HL-60 (cell line): ENCODE measurements around the gene ERH.
"Not testable (repeated sequence)": the region's sequence is repeated elsewhere in the genome, so short reads cannot be mapped to it uniquely, and the experiment has no call there.

Experiments
- DNase-seq, 2 experiments: peaks; one replicate each; pipeline ENCODE4 v3.0.0-alpha.2; 2010 to 2020; ENCODE audit warnings: low read depth in 1 of 2, low spot score in 1 of 2
- H3K27ac ChIP-seq: fragments of 250-450 bp; sonication (Bioruptor Pico); replicated peaks from 2 replicates; pipeline ENCODE4 v1.5.1; 2020; ENCODE audit warnings: mild to moderate bottlenecking, moderate library complexity
- H3K27me3 ChIP-seq: fragments of 250-450 bp; sonication (Bioruptor Pico); 2 replicates; pipeline ENCODE4 v1.5.1; 2021; ENCODE audit warnings: mild to moderate bottlenecking, moderate library complexity; ENCODE audit not compliant: insufficient read depth, poor library complexity, severe bottlenecking
- H3K4me3 ChIP-seq: replicated peaks from 2 replicates; pipeline ENCODE4 v1.5.1; 2011; ENCODE audit warnings: mild to moderate bottlenecking, control low read depth, low read length; ENCODE audit not compliant: insufficient read depth
- CTCF ChIP-seq: IDR thresholded peaks from one replicate; pipeline ENCODE4 v1.5.1; 2011; ENCODE audit warnings: low read length, control low read depth, inconsistent platforms; ENCODE audit not compliant: insufficient read depth
- GABPA ChIP-seq: IDR thresholded peaks from 2 replicates; pipeline ENCODE4 v1.6.1; 2012; ENCODE audit warnings: low read depth
- POLR2AphosphoS5 ChIP-seq: IDR thresholded peaks from 2 replicates; pipeline ENCODE4 v1.6.1; 2012; ENCODE audit warnings: low read depth
- REST ChIP-seq: IDR thresholded peaks from 2 replicates; pipeline ENCODE4 v1.6.1; 2012; ENCODE audit warnings: low read depth; ENCODE audit not compliant: insufficient replicate concordance
- SPI1 ChIP-seq: IDR thresholded peaks from 2 replicates; pipeline ENCODE4 v1.6.1; 2012; ENCODE audit warnings: low read depth, mild to moderate bottlenecking, borderline replicate concordance

The ERH gene

GRCh38 chr14:69391400-69391799 lies 6.7 kb downstream of the ERH start:
- not testable (repeated sequence) for H3K27me3 ChIP-seq, DNase-seq, H3K27ac ChIP-seq, H3K4me3 ChIP-seq

GRCh38 chr14:69387311-69387710 lies 10.8 kb downstream of the ERH start:
- H3K27me3 ChIP-seq, result no peaks in the 10 kb centered on the region
- no peak overlapping the region for H3K27ac ChIP-seq
- H3K4me3 ChIP-seq, result no peak overlapping the region
- DNase-seq, result no peak
- TF ChIP-seq REST (no peak), SPI1 (no peak)

- no peak for TF ChIP-seq POLR2AphosphoS5
- Histone ChIP-seq H3K27ac (no peak overlapping the region), H3K4me3 (no peak overlapping the region), H3K27me3 (no peaks in the 10 kb centered on the region)
- no peak for DNase-seq
These were observed 19.8 kb downstream of the ERH start for GRCh38 chr14:69378274-69378673.

GRCh38 chr14:69376439-69376838 lies 21.7 kb downstream of the ERH start:
- Histone ChIP-seq H3K4me3 (no peak overlapping the region), H3K27me3 (no peaks in the 10 kb centered on the region), H3K27ac (peak overlapping the region; percentile 35)
- DNase-seq, result peak; percentile 33 to 62
- TF ChIP-seq SPI1 (no peak), POLR2AphosphoS5 (no peak), GABPA (no peak), CTCF (no peak), REST (no peak)

GRCh38 chr14:69375722-69376121 lies 22.4 kb downstream of the ERH start:
- Histone ChIP-seq H3K27me3 (no peaks in the 10 kb centered on the region), H3K27ac (no peak overlapping the region), H3K4me3 (no peak overlapping the region)
- TF ChIP-seq REST, result no peak
- no peak for TF ChIP-seq CTCF
- no peak for TF ChIP-seq POLR2AphosphoS5
- no peak for TF ChIP-seq GABPA
- no peak for TF ChIP-seq SPI1
- DNase-seq, result no peak
